Panc1 (cell line): ENCODE results near the gene ME2. TPM values are rescaled to one million over a fixed set of nuclear protein-coding genes. Genes with fewer than 3 reads are reported as not detected.

ENCODE experiments used
- ATAC-seq: fragments of 200-7000 bp; cut with Tn5 transposase; 2 replicates; pipeline ENCODE4 v1.9.1; 2020; ENCODE audit warnings: mild to moderate bottlenecking, moderate library complexity
- BruUV-seq: library from RNA; stranded (reverse); fragments of 400-500 nt; replicated peaks from 2 replicates; lab custom pipeline; 2021; lab: Mats Ljungman, UMichigan
- CTCF ChIA-PET: fragments of 300-600 bp; sonication (Branson Sonifier 250); formaldehyde crosslinking; loops from one replicate; lab custom pipeline; 2022; ENCODE audit warnings: antibody characterized with exemption; lab: Charles Lee
- POLR2A ChIA-PET: fragments of 300-600 bp; sonication (Branson Sonifier 250); formaldehyde crosslinking; loops from one replicate; lab custom pipeline; 2022; ENCODE audit warnings: antibody characterized with exemption; lab: Charles Lee
- DNase-seq: peaks from one replicate; pipeline ENCODE4 v3.0.0-alpha.2; 2010; ENCODE audit warnings: low read depth, low spot score
- H3K27ac ChIP-seq: 2 replicates; pipeline ENCODE4 v1.5.1; 2011; ENCODE audit warnings: mild to moderate bottlenecking, low read length, inconsistent platforms
- H3K27me3 ChIP-seq: fragments of 200-500 bp; sonication (Bioruptor generic); 2 replicates; pipeline ENCODE4 v1.6.0; 2014; ENCODE audit warnings: low read length, inconsistent platforms; ENCODE audit not compliant: control insufficient read depth, insufficient read depth
- H3K36me3 ChIP-seq: fragments of 200-500 bp; sonication (Bioruptor generic); 2 replicates; pipeline ENCODE4 v1.5.1; 2014; ENCODE audit warnings: inconsistent platforms, mild to moderate bottlenecking, low read length, moderate library complexity; ENCODE audit not compliant: control insufficient read depth, insufficient read depth
- H3K4me1 ChIP-seq: 2 replicates; pipeline ENCODE4 v1.5.1; 2011; ENCODE audit warnings: inconsistent platforms, mild to moderate bottlenecking, low read length, moderate library complexity; ENCODE audit not compliant: control insufficient read depth, insufficient read depth
- H3K4me3 ChIP-seq, 2 experiments: 2 replicates each; pipeline ENCODE4 v1.5.1; 2011 to 2012; ENCODE audit warnings: low read depth in 2 of 2, low read length in 2 of 2, mild to moderate bottlenecking in 2 of 2, inconsistent platforms in 1 of 2, moderate library complexity in 1 of 2
- H3K9me3 ChIP-seq: fragments of 200-500 bp; sonication (Bioruptor generic); 2 replicates; pipeline ENCODE4 v1.5.1; 2014; ENCODE audit warnings: low read depth, mild to moderate bottlenecking, inconsistent platforms, low read length, moderate library complexity; ENCODE audit not compliant: control insufficient read depth, insufficient read depth
- POLR2AphosphoS5 ChIP-seq: IDR thresholded peaks from 2 replicates; pipeline ENCODE4 v1.6.1; 2012; ENCODE audit warnings: mild to moderate bottlenecking, low read depth, low read length, moderate library complexity
- SIN3A ChIP-seq: IDR thresholded peaks from 2 replicates; pipeline ENCODE4 v1.6.1; 2012; ENCODE audit warnings: low read depth, mild to moderate bottlenecking, low read length, moderate library complexity, borderline replicate concordance; ENCODE audit not compliant: insufficient read depth
- TCF7L2 ChIP-seq: IDR thresholded peaks from 2 replicates; pipeline ENCODE4 v1.6.1; 2011; ENCODE audit warnings: mild to moderate bottlenecking, low read depth, low read length, inconsistent platforms
- in situ Hi-C: cut with HindIII; loops from 2 replicates; pipeline ENCODE4 v1.10.0; 2016; ENCODE audit warnings: low sequenced_read_pairs, low pct_unique_long_range_greater_than_20kb
- intact Hi-C: fragments of 100-400 bp; cut with micrococcal nuclease; formaldehyde crosslinking; loops from one replicate; pipeline ENCODE4 v1.10.0; 2022; ENCODE audit not compliant: unreplicated experiment
- total RNA-seq: library from RNA; stranded (reverse); gene quantifications from one replicate; pipeline ENCODE4 v1.2.1, GENCODE V29; 2021; ENCODE audit not compliant: unreplicated experiment
- TF ChIP-seq, protein P1 (sequence below), 2 experiments: IDR thresholded peaks; 2 replicates each; pipeline ENCODE4 v1.6.1; 2011 to 2012; ENCODE audit warnings: low read depth in 2 of 2, control low read depth in 1 of 2, low read length in 1 of 2, mild to moderate bottlenecking in 1 of 2, moderate library complexity in 1 of 2; ENCODE audit not compliant: insufficient read depth in 1 of 2
- TF ChIP-seq, protein P2 (sequence below): fragments of 450-650 bp; IDR thresholded peaks from 2 replicates; pipeline ENCODE4 v1.5.1; 2017; ENCODE audit warnings: mild to moderate bottlenecking

ME2 gene
- total RNA-seq, 1 experiment from 2014 or later = 38.2 TPM

DNA sequence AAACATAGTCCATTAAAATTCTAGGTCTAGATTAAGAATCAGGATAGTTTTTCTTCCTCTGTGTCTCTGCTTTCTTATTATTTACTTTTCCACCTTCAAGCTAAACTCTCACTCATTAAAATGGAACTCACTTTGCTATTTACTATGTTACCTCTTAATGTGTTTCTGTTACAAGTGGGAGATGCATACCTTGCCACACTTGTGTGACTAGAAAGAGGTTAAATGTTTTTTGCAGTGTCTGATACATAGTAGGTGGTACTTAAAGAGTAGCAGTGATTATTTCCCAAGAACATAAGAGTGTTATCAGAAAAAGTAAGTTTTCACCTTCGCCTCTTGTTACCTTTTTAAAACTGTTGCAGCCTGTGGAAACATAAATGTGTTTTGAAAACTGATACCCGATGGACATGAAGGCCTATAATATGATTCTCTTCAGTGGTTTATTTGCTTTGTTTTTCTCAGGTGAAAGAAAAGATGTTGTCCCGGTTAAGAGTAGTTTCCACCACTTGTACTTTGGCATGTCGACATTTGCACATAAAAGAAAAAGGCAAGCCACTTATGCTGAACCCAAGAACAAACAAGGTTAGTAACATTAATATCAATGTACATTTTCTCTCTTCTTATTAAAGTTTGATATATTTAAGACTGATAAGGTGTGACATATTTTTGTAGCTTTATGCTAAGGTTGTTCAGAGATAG lies 16.6 kb downstream of the ME2 start:
- DNase-seq = no peak
- TF ChIP-seq, protein P1, sequence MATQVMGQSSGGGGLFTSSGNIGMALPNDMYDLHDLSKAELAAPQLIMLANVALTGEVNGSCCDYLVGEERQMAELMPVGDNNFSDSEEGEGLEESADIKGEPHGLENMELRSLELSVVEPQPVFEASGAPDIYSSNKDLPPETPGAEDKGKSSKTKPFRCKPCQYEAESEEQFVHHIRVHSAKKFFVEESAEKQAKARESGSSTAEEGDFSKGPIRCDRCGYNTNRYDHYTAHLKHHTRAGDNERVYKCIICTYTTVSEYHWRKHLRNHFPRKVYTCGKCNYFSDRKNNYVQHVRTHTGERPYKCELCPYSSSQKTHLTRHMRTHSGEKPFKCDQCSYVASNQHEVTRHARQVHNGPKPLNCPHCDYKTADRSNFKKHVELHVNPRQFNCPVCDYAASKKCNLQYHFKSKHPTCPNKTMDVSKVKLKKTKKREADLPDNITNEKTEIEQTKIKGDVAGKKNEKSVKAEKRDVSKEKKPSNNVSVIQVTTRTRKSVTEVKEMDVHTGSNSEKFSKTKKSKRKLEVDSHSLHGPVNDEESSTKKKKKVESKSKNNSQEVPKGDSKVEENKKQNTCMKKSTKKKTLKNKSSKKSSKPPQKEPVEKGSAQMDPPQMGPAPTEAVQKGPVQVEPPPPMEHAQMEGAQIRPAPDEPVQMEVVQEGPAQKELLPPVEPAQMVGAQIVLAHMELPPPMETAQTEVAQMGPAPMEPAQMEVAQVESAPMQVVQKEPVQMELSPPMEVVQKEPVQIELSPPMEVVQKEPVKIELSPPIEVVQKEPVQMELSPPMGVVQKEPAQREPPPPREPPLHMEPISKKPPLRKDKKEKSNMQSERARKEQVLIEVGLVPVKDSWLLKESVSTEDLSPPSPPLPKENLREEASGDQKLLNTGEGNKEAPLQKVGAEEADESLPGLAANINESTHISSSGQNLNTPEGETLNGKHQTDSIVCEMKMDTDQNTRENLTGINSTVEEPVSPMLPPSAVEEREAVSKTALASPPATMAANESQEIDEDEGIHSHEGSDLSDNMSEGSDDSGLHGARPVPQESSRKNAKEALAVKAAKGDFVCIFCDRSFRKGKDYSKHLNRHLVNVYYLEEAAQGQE (IDR thresholded peaks at IDR 0.05; ENCODE audit: insufficient read depth in 1 of 2, low read depth in 2 of 2, low read length in 1 of 2) = no peak
- TF ChIP-seq SIN3A (no peak), TCF7L2 (no peak)
- TF ChIP-seq, protein P2, sequence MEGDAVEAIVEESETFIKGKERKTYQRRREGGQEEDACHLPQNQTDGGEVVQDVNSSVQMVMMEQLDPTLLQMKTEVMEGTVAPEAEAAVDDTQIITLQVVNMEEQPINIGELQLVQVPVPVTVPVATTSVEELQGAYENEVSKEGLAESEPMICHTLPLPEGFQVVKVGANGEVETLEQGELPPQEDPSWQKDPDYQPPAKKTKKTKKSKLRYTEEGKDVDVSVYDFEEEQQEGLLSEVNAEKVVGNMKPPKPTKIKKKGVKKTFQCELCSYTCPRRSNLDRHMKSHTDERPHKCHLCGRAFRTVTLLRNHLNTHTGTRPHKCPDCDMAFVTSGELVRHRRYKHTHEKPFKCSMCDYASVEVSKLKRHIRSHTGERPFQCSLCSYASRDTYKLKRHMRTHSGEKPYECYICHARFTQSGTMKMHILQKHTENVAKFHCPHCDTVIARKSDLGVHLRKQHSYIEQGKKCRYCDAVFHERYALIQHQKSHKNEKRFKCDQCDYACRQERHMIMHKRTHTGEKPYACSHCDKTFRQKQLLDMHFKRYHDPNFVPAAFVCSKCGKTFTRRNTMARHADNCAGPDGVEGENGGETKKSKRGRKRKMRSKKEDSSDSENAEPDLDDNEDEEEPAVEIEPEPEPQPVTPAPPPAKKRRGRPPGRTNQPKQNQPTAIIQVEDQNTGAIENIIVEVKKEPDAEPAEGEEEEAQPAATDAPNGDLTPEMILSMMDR = no peak
- intact Hi-C loops = no loop called here
- H3K4me3 ChIP-seq = no peak overlapping the region
- ChIA-PET CTCF (no interaction called here), POLR2A (no interaction called here)
- H3K4me1 ChIP-seq = no peaks in the 10 kb centered on the region
- no peaks in the 10 kb centered on the region for H3K36me3 ChIP-seq
- H3K27ac ChIP-seq = no peak overlapping the region
- ATAC-seq = no peak
- no peaks in the 10 kb centered on the region for H3K9me3 ChIP-seq
- in situ Hi-C loops = no loop called here
- no peaks in the 10 kb centered on the region for H3K27me3 ChIP-seq
- no TSS peak for BruUV-seq

DNA sequence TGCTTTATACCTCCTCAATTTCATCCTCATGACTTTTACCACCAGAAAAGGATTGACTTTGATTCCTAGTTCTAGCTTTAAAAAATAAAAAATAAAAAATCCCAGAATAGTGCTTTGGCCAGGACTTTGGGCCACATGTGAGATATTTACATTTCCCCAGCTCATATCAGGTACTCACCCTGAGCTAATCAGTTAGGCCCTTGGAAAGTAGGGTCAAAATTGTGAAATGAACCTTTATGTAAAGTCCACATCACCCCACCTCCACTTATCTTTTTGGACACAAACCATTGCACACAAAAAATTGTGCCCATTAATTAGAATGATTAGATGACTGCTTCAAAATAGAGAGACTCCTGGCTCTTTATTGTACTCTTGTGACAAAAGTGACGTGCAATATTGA lies 17.2 kb downstream of the ME2 start:
- DNase-seq (no peak), ATAC-seq (no peak)
- ChIA-PET CTCF (no interaction called here), POLR2A (no interaction called here)
- no peak overlapping the region for H3K27ac ChIP-seq
- in situ Hi-C loops (no loop called here), intact Hi-C loops (no loop called here)
- H3K9me3 ChIP-seq = no peaks in the 10 kb centered on the region
- TF ChIP-seq SIN3A = no peak
- TF ChIP-seq POLR2AphosphoS5 = no peak
- TF ChIP-seq, protein P2 = no peak
- TF ChIP-seq, protein P1 (IDR thresholded peaks at IDR 0.05; ENCODE audit: insufficient read depth in 1 of 2, low read depth in 2 of 2, low read length in 1 of 2) = no peak
- TF ChIP-seq TCF7L2 = no peak
- H3K27me3 ChIP-seq = no peaks in the 10 kb centered on the region
- H3K4me3 ChIP-seq = no peak overlapping the region
- no peaks in the 10 kb centered on the region for H3K36me3 ChIP-seq
- H3K4me1 ChIP-seq = no peaks in the 10 kb centered on the region
- no TSS peak for BruUV-seq
